Nephron (organoid): ENCODE results near the gene HADHA.

ENCODE experiments used
- H3K27ac Mint-ChIP-seq, 3 experiments: 2 replicates each; pipeline ENCODE4 v1.8.0; 2020; ENCODE audit warnings: mixed read lengths in 3 of 3, mild to moderate bottlenecking in 2 of 3, moderate library complexity in 1 of 3
- H3K27me3 Mint-ChIP-seq: 2 replicates; pipeline ENCODE4 v1.8.0; 2021; ENCODE audit warnings: low read depth, mild to moderate bottlenecking, moderate library complexity, mixed read lengths
- H3K36me3 Mint-ChIP-seq: 2 replicates; pipeline ENCODE4 v1.8.0; 2020; ENCODE audit warnings: low read depth, mixed read lengths
- H3K4me1 Mint-ChIP-seq: 2 replicates; pipeline ENCODE4 v1.8.0; 2020; ENCODE audit warnings: mixed read lengths
- H3K4me3 Mint-ChIP-seq, 3 experiments: 2 replicates each; pipeline ENCODE4 v1.8.0; 2020; ENCODE audit warnings: mild to moderate bottlenecking in 3 of 3, mixed read lengths in 3 of 3, moderate library complexity in 2 of 3
- H3K9me3 Mint-ChIP-seq: 2 replicates; pipeline ENCODE4 v1.8.0; 2020; ENCODE audit warnings: mixed read lengths
- CTCF ChIP-seq, 3 experiments: fragments of 200-600 bp; sonication (generic); IDR thresholded peaks; one replicate each; pipeline ENCODE4 v1.5.0; 2021; ENCODE audit warnings: antibody characterized with exemption in 3 of 3; ENCODE audit not compliant: unreplicated experiment in 3 of 3

HADHA gene

GRCh38 chr2:26243470-26244308 lies 743 bp downstream of the HADHA start:
- Mint-ChIP-seq H3K27me3 (no peaks in the 10 kb centered on the region), H3K27ac (peak overlapping the region; percentile 99), H3K36me3 (no peaks in the 10 kb centered on the region), H3K4me3 (peak overlapping the region; percentile 98 to 100 (median 98)), H3K9me3 (no peaks in the 10 kb centered on the region), H3K4me1 (peaks cover 42% of the 10 kb centered on the region)
- TF ChIP-seq CTCF (IDR thresholded peaks at IDR 0.05; ENCODE audit: unreplicated experiment in 3 of 3) = no peak

- Mint-ChIP-seq H3K9me3 (no peaks in the 10 kb centered on the region), H3K4me1 (peaks cover 38% of the 10 kb centered on the region), H3K4me3 (peak overlapping the region; percentile 65 to 100 (median 98)), H3K27me3 (no peaks in the 10 kb centered on the region), H3K36me3 (peaks cover 6% of the 10 kb centered on the region), H3K27ac (peak overlapping the region in 1 of 3 experiments; percentile 99)
- TF ChIP-seq CTCF (IDR thresholded peaks at IDR 0.05; ENCODE audit: unreplicated experiment in 3 of 3) = no peak
Observed at GRCh38 chr2:26241928-26242436, 2.5 kb downstream of the HADHA start.

- no peak overlapping the region for H3K27ac Mint-ChIP-seq
- no peak for TF ChIP-seq CTCF (IDR thresholded peaks at IDR 0.05; ENCODE audit: unreplicated experiment in 3 of 3)
- peaks cover 30% of the 10 kb centered on the region for H3K36me3 Mint-ChIP-seq
- H3K9me3 Mint-ChIP-seq = no peaks in the 10 kb centered on the region
- no peaks in the 10 kb centered on the region for H3K27me3 Mint-ChIP-seq
- no peak overlapping the region for H3K4me3 Mint-ChIP-seq
- H3K4me1 Mint-ChIP-seq = peaks cover 22% of the 10 kb centered on the region
Observed at GRCh38 chr2:26238311-26238958, 6.0 kb downstream of the HADHA start.

GRCh38 chr2:26237868-26238267 lies 6.6 kb downstream of the HADHA start:
- Mint-ChIP-seq H3K36me3 (peaks cover 34% of the 10 kb centered on the region), H3K4me1 (peaks cover 17% of the 10 kb centered on the region), H3K27me3 (no peaks in the 10 kb centered on the region), H3K27ac (no peak overlapping the region), H3K4me3 (no peak overlapping the region), H3K9me3 (no peaks in the 10 kb centered on the region)
- TF ChIP-seq CTCF (IDR thresholded peaks at IDR 0.05; ENCODE audit: unreplicated experiment in 3 of 3) = no peak

- Mint-ChIP-seq H3K9me3 (no peaks in the 10 kb centered on the region), H3K27ac (no peak overlapping the region), H3K27me3 (no peaks in the 10 kb centered on the region), H3K4me1 (no peaks in the 10 kb centered on the region), H3K36me3 (peaks cover 51% of the 10 kb centered on the region), H3K4me3 (no peak overlapping the region)
- TF ChIP-seq CTCF (IDR thresholded peaks at IDR 0.05; ENCODE audit: unreplicated experiment in 3 of 3) = peak in 2 of 3 experiments; percentile 19 to 28
Observed at GRCh38 chr2:26235089-26235488, 9.3 kb downstream of the HADHA start.
